Colonic mucosa (tissue), 4 donors: ENCODE data around the gene CLEC6A. TPM values are rescaled to one million over a fixed set of nuclear protein-coding genes. Genes with fewer than 3 reads are reported as not detected.

Experiments used
- DNase-seq: peaks from one replicate; pipeline ENCODE4 v3.0.0-alpha.2; 2020
- H3K27ac ChIP-seq: fragments of 200-600 bp; one replicate; pipeline ENCODE4 v1.8.0; 2021
- H3K27me3 ChIP-seq: fragments of 200-600 bp; one replicate; pipeline ENCODE4 v1.8.0; 2021
- H3K36me3 ChIP-seq: fragments of 200-600 bp; one replicate; pipeline ENCODE4 v1.8.0; 2021
- H3K4me1 ChIP-seq: fragments of 200-600 bp; one replicate; pipeline ENCODE4 v1.8.0; 2021; ENCODE audit warnings: mild to moderate bottlenecking
- H3K4me3 ChIP-seq: fragments of 200-600 bp; one replicate; pipeline ENCODE4 v1.8.0; 2021
- H3K9ac ChIP-seq, 2 donors: one replicate each; pipeline ENCODE4 v1.7.0; 2013; ENCODE audit warnings: control low read depth in 2 of 2, low read depth in 2 of 2, low read length in 2 of 2
- H3K9me3 ChIP-seq: fragments of 200-600 bp; one replicate; pipeline ENCODE4 v1.8.0; 2021
- intact Hi-C: fragments of 100-400 bp; cut with DNase I; formaldehyde crosslinking; loops from one replicate; pipeline ENCODE4 v1.14.1; 2022
- total RNA-seq, 2 donors: library from RNA; stranded (reverse); fragmentation: NEBNext Ultra II Directional in 1 of 2; extraction: Animal tissue kit (Norgen Biotek cat#: 25700) in 1 of 2; gene quantifications; one replicate each; pipeline ENCODE4 v1.2.1, GENCODE V29; 2021
- TF ChIP-seq, protein P1 (sequence below): fragments of 200-600 bp; IDR thresholded peaks from one replicate; pipeline ENCODE4 v1.8.0; 2022; ENCODE audit warnings: antibody characterized with exemption, mild to moderate bottlenecking
- donor health status: healthy.
- donor health status: DM: no; HTN: no; CAD: no.
- donor health status: DM: no; HTN: no; CAD: no.

The CLEC6A gene
- total RNA-seq, 2 donors from 2014 or later: not detected

GRCh38 chr12:8499616-8500015 lies 43.9 kb downstream of the CLEC6A start:
- H3K27me3 ChIP-seq: no peaks in the 10 kb centered on the region
- no peak overlapping the region for H3K4me3 ChIP-seq
- no peak overlapping the region for H3K9ac ChIP-seq
- TF ChIP-seq, protein P1, sequence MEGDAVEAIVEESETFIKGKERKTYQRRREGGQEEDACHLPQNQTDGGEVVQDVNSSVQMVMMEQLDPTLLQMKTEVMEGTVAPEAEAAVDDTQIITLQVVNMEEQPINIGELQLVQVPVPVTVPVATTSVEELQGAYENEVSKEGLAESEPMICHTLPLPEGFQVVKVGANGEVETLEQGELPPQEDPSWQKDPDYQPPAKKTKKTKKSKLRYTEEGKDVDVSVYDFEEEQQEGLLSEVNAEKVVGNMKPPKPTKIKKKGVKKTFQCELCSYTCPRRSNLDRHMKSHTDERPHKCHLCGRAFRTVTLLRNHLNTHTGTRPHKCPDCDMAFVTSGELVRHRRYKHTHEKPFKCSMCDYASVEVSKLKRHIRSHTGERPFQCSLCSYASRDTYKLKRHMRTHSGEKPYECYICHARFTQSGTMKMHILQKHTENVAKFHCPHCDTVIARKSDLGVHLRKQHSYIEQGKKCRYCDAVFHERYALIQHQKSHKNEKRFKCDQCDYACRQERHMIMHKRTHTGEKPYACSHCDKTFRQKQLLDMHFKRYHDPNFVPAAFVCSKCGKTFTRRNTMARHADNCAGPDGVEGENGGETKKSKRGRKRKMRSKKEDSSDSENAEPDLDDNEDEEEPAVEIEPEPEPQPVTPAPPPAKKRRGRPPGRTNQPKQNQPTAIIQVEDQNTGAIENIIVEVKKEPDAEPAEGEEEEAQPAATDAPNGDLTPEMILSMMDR: no peak
- no peak overlapping the region for H3K27ac ChIP-seq
- no peak for DNase-seq
- no peaks in the 10 kb centered on the region for H3K36me3 ChIP-seq
- intact Hi-C loops: no loop called here
- H3K9me3 ChIP-seq: no peaks in the 10 kb centered on the region
- no peaks in the 10 kb centered on the region for H3K4me1 ChIP-seq

DNA sequence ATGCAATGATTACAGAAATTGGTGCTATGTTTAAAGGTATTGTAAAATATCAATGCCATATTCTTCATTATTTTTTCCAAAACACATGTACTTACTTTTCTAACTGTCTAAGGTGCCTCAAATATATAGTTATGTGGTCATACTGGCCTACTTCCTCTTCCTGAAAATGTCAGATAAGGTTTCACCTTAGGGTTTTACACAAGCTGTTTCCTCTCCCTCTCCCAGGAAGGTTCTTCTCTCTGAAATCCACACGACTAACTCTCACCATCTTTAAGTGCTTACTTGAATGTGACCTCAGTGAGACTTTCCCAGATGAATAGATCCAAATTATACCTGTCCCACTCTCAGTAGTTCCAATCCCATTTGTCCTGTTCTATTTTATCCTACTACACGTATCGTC lies 46.0 kb downstream of the CLEC6A start:
- H3K4me1 ChIP-seq: no peaks in the 10 kb centered on the region
- no peaks in the 10 kb centered on the region for H3K36me3 ChIP-seq
- DNase-seq: no peak
- no peak overlapping the region for H3K9ac ChIP-seq
- intact Hi-C loops: no loop called here
- H3K27me3 ChIP-seq: no peaks in the 10 kb centered on the region
- TF ChIP-seq, protein P1: no peak
- no peak overlapping the region for H3K4me3 ChIP-seq
- no peak overlapping the region for H3K27ac ChIP-seq
- no peaks in the 10 kb centered on the region for H3K9me3 ChIP-seq

GRCh38 chr12:8504351-8504750 lies 48.6 kb downstream of the CLEC6A start:
- H3K4me1 ChIP-seq: no peaks in the 10 kb centered on the region
- DNase-seq: no peak
- H3K36me3 ChIP-seq: no peaks in the 10 kb centered on the region
- no peak overlapping the region for H3K4me3 ChIP-seq
- TF ChIP-seq, protein P1: no peak
- H3K9me3 ChIP-seq: no peaks in the 10 kb centered on the region
- no peak overlapping the region for H3K9ac ChIP-seq
- intact Hi-C loops: no loop called here
- no peaks in the 10 kb centered on the region for H3K27me3 ChIP-seq
- H3K27ac ChIP-seq: no peak overlapping the region

GRCh38 chr12:8507596-8507995 lies 51.8 kb downstream of the CLEC6A start:
- intact Hi-C loops: no loop called here

DNA sequence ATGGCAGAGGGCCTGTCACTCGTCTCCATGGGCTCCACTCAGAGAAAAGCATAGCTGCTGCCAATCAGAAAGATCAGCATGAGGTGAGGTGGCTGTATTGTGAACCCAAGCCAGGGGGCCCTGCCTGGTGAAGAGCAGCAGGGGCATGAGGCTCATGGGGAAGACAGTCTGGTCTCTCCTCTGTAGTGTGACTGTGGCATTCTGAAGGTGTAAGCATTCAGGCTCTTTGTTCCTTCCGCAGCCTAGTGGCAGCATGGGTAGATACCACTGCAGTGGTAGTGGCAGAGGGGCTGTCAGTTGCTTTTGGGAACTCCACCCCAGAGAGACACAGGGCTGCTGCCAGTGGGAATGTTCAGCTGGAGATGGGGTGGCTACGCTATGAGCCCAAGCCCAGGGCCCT lies 52.5 kb downstream of the CLEC6A start:
- no peak overlapping the region for H3K27ac ChIP-seq
- H3K4me1 ChIP-seq: no peaks in the 10 kb centered on the region
- no peaks in the 10 kb centered on the region for H3K9me3 ChIP-seq
- H3K9ac ChIP-seq: no peak overlapping the region
- TF ChIP-seq, protein P1: no peak
- no peaks in the 10 kb centered on the region for H3K27me3 ChIP-seq
- H3K36me3 ChIP-seq: no peaks in the 10 kb centered on the region
- intact Hi-C loops: no loop called here
- no peak for DNase-seq
- no peak overlapping the region for H3K4me3 ChIP-seq

More at GRCh38 chr12:8507596-8507995, 51.8 kb downstream of the CLEC6A start:
- H3K27ac ChIP-seq: no peak overlapping the region
- TF ChIP-seq, protein P1: no peak
- no peaks in the 10 kb centered on the region for H3K9me3 ChIP-seq
- H3K4me3 ChIP-seq: no peak overlapping the region
- H3K36me3 ChIP-seq: no peaks in the 10 kb centered on the region
- no peaks in the 10 kb centered on the region for H3K4me1 ChIP-seq
- DNase-seq: no peak
- H3K9ac ChIP-seq: no peak overlapping the region
- H3K27me3 ChIP-seq: no peaks in the 10 kb centered on the region
